ENCODE measurements around the gene SKP1. TPM values are rescaled to one million over a fixed set of nuclear protein-coding genes. Genes with fewer than 3 reads are reported as not detected.
A peak's percentile ranks its signal among the peaks of the same experiment; 100 is the strongest.

Gene SKP1
- total RNA-seq, 1 donor from 2014 or later: 758 TPM

- Histone ChIP-seq H4K20me1 (ENCODE audit: low read depth) (peaks cover 62% of the 10 kb centered on the region), H3K4me1 (peaks cover 17% of the 10 kb centered on the region), H3K79me2 (ENCODE audit: low read depth) (peaks cover 69% of the 10 kb centered on the region), H3K4me2 (peak overlapping the region; percentile 94), H3K4me3 (peak overlapping the region; percentile 76), H3K27me3 (no peaks in the 10 kb centered on the region), H3F3A (ENCODE audit: low read depth) (peaks cover 17% of the 10 kb centered on the region), H3K9me3 (ENCODE audit: low read depth) (no peaks in the 10 kb centered on the region), H3K9ac (peak overlapping the region; percentile 100), H2AFZ (replicated peaks) (no peak overlapping the region), H3K27ac (no peak overlapping the region), H3K36me3 (peaks cover 13% of the 10 kb centered on the region)
- peak; percentile 28 for DNase-seq (ENCODE audit: low spot score)
- no peaks in the 10 kb centered on the region for H3K27me3 Mint-ChIP-seq (ENCODE audit: insufficient read depth, low read depth)
- H3K9me3 Mint-ChIP-seq: no peaks in the 10 kb centered on the region
- H3K27ac Mint-ChIP-seq: no peak overlapping the region
- H3K4me3 Mint-ChIP-seq: peak overlapping the region; percentile 98
- TF ChIP-seq EZH2phosphoT487 (IDR thresholded peaks at IDR 0.05): no peak
- no peak for TF ChIP-seq CTCF (IDR thresholded peaks at IDR 0.05)
- TF ChIP-seq EZH2 (IDR thresholded peaks at IDR 0.05): no peak
- peaks cover 14% of the 10 kb centered on the region for H3K36me3 Mint-ChIP-seq
- peaks cover 15% of the 10 kb centered on the region for H3K4me1 Mint-ChIP-seq
Measured at GRCh38 chr5:134174841-134175839, 1.6 kb downstream of the SKP1 start.

- Mint-ChIP-seq H3K9me3 (no peaks in the 10 kb centered on the region), H3K36me3 (peaks cover 30% of the 10 kb centered on the region), H3K27ac (no peak overlapping the region), H3K4me3 (no peak overlapping the region), H3K27me3 (ENCODE audit: insufficient read depth, low read depth) (no peaks in the 10 kb centered on the region), H3K4me1 (peaks cover 15% of the 10 kb centered on the region)
- Histone ChIP-seq H3K9me3 (ENCODE audit: low read depth) (no peaks in the 10 kb centered on the region), H3K4me2 (no peak overlapping the region), H3K27me3 (no peaks in the 10 kb centered on the region), H3F3A (ENCODE audit: low read depth) (peaks cover 17% of the 10 kb centered on the region), H3K4me1 (peaks cover 11% of the 10 kb centered on the region), H3K79me2 (ENCODE audit: low read depth) (peaks cover 98% of the 10 kb centered on the region), H3K36me3 (peaks cover 23% of the 10 kb centered on the region), H3K4me3 (no peak overlapping the region), H3K9ac (no peak overlapping the region), H4K20me1 (ENCODE audit: low read depth) (peaks cover 84% of the 10 kb centered on the region), H3K27ac (no peak overlapping the region), H2AFZ (replicated peaks) (no peak overlapping the region)
- DNase-seq (ENCODE audit: low spot score): no peak
- TF ChIP-seq EZH2phosphoT487 (IDR thresholded peaks at IDR 0.05) (no peak), CTCF (IDR thresholded peaks at IDR 0.05) (no peak), EZH2 (IDR thresholded peaks at IDR 0.05) (no peak)
Measured at GRCh38 chr5:134171972-134172371, 4.8 kb downstream of the SKP1 start.

- H3K4me1 ChIP-seq: no peaks in the 10 kb centered on the region
- no peak overlapping the region for H3K4me3 Mint-ChIP-seq
- H3K79me2 ChIP-seq (ENCODE audit: low read depth): peaks cover 44% of the 10 kb centered on the region
- H3K4me2 ChIP-seq: no peak overlapping the region
- H3K27ac Mint-ChIP-seq: no peak overlapping the region
- H3F3A ChIP-seq (ENCODE audit: low read depth): peaks cover 4% of the 10 kb centered on the region
- peaks cover 2% of the 10 kb centered on the region for H3K27me3 Mint-ChIP-seq (ENCODE audit: insufficient read depth, low read depth)
- H3K9me3 ChIP-seq (ENCODE audit: low read depth): no peaks in the 10 kb centered on the region
- no peaks in the 10 kb centered on the region for H3K27me3 ChIP-seq
- H3K27ac ChIP-seq: no peak overlapping the region
- no peak for TF ChIP-seq EZH2phosphoT487 (IDR thresholded peaks at IDR 0.05)
- TF ChIP-seq CTCF (IDR thresholded peaks at IDR 0.05): no peak
- no peak for TF ChIP-seq EZH2 (IDR thresholded peaks at IDR 0.05)
- H2AFZ ChIP-seq (replicated peaks): no peak overlapping the region
- H3K9me3 Mint-ChIP-seq: peaks cover 8% of the 10 kb centered on the region
- H3K4me1 Mint-ChIP-seq: no peaks in the 10 kb centered on the region
- H3K9ac ChIP-seq: no peak overlapping the region
- peaks cover 50% of the 10 kb centered on the region for H3K36me3 Mint-ChIP-seq
- H4K20me1 ChIP-seq (ENCODE audit: low read depth): peaks cover 9% of the 10 kb centered on the region
- DNase-seq (ENCODE audit: low spot score): no peak
- H3K4me3 ChIP-seq: no peak overlapping the region
- peaks cover 36% of the 10 kb centered on the region for H3K36me3 ChIP-seq
Measured at GRCh38 chr5:134162592-134162991, 14.2 kb downstream of the SKP1 start.

Data from neural progenitor cell (in vitro differentiated cells).